Endothelial cell (in vitro differentiated cells): ENCODE results near the gene PIP5K1B. TPM values are rescaled to one million over a fixed set of nuclear protein-coding genes. Genes with fewer than 3 reads are reported as not detected.

Experiments
- DNase-seq: peaks from one replicate; pipeline ENCODE4 v3.0.0; 2021; ENCODE audit warnings: low spot score
- H3K27ac Mint-ChIP-seq: one replicate; pipeline ENCODE4 v1.8.0; 2021; ENCODE audit warnings: mixed read lengths, inconsistent platforms; ENCODE audit not compliant: unreplicated experiment
- H3K27me3 Mint-ChIP-seq: one replicate; pipeline ENCODE4 v1.8.0; 2021; ENCODE audit warnings: mild to moderate bottlenecking, moderate library complexity, mixed read lengths, inconsistent platforms; ENCODE audit not compliant: unreplicated experiment
- H3K36me3 Mint-ChIP-seq: one replicate; pipeline ENCODE4 v1.8.0; 2021; ENCODE audit warnings: mild to moderate bottlenecking, low read depth, mixed read lengths, inconsistent platforms; ENCODE audit not compliant: unreplicated experiment
- H3K4me1 Mint-ChIP-seq: one replicate; pipeline ENCODE4 v1.8.0; 2021; ENCODE audit warnings: mild to moderate bottlenecking, mixed read lengths, inconsistent platforms; ENCODE audit not compliant: unreplicated experiment
- H3K4me3 Mint-ChIP-seq: one replicate; pipeline ENCODE4 v1.8.0; 2021; ENCODE audit warnings: mild to moderate bottlenecking, mixed read lengths, inconsistent platforms; ENCODE audit not compliant: unreplicated experiment
- H3K9me3 Mint-ChIP-seq: one replicate; pipeline ENCODE4 v1.8.0; 2021; ENCODE audit warnings: mixed read lengths, inconsistent platforms; ENCODE audit not compliant: unreplicated experiment
- total RNA-seq: library from RNA; stranded (reverse); fragmentation: NEBNext Ultra II Directional; extraction: Animal tissue kit (Norgen Biotek cat#: 25700); gene quantifications from one replicate; pipeline ENCODE4 v1.2.1, GENCODE V29; 2021; ENCODE audit not compliant: unreplicated experiment
- TF ChIP-seq, protein P1 (sequence below): fragments of 200-600 bp; sonication (generic); IDR thresholded peaks from one replicate; pipeline ENCODE4 v1.5.0; 2021; ENCODE audit warnings: antibody characterized with exemption; ENCODE audit not compliant: unreplicated experiment

Gene PIP5K1B
- total RNA-seq, 1 donor from 2014 or later = 1.8 TPM

- peaks cover 6% of the 10 kb centered on the region for H3K4me1 Mint-ChIP-seq
- H3K4me3 Mint-ChIP-seq = no peak overlapping the region
- no peak overlapping the region for H3K27ac Mint-ChIP-seq
Measured at GRCh38 chr9:68672215-68672614, 32.8 kb upstream of the PIP5K1B start.

GRCh38 chr9:68672625-68673024 lies 32.4 kb upstream of the PIP5K1B start:
- TF ChIP-seq, protein P1, sequence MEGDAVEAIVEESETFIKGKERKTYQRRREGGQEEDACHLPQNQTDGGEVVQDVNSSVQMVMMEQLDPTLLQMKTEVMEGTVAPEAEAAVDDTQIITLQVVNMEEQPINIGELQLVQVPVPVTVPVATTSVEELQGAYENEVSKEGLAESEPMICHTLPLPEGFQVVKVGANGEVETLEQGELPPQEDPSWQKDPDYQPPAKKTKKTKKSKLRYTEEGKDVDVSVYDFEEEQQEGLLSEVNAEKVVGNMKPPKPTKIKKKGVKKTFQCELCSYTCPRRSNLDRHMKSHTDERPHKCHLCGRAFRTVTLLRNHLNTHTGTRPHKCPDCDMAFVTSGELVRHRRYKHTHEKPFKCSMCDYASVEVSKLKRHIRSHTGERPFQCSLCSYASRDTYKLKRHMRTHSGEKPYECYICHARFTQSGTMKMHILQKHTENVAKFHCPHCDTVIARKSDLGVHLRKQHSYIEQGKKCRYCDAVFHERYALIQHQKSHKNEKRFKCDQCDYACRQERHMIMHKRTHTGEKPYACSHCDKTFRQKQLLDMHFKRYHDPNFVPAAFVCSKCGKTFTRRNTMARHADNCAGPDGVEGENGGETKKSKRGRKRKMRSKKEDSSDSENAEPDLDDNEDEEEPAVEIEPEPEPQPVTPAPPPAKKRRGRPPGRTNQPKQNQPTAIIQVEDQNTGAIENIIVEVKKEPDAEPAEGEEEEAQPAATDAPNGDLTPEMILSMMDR = no peak
- DNase-seq = no peak
- no peaks in the 10 kb centered on the region for H3K36me3 Mint-ChIP-seq
- H3K27me3 Mint-ChIP-seq = peaks cover 1% of the 10 kb centered on the region
- no peaks in the 10 kb centered on the region for H3K9me3 Mint-ChIP-seq
- H3K4me1 Mint-ChIP-seq = peaks cover 6% of the 10 kb centered on the region
- no peak overlapping the region for H3K4me3 Mint-ChIP-seq
- H3K27ac Mint-ChIP-seq = no peak overlapping the region

More at GRCh38 chr9:68672215-68672614, 32.8 kb upstream of the PIP5K1B start:
- Mint-ChIP-seq H3K36me3 (no peaks in the 10 kb centered on the region), H3K27me3 (peaks cover 1% of the 10 kb centered on the region), H3K9me3 (no peaks in the 10 kb centered on the region)
- no peak for DNase-seq
- TF ChIP-seq, protein P1 = no peak

DNA sequence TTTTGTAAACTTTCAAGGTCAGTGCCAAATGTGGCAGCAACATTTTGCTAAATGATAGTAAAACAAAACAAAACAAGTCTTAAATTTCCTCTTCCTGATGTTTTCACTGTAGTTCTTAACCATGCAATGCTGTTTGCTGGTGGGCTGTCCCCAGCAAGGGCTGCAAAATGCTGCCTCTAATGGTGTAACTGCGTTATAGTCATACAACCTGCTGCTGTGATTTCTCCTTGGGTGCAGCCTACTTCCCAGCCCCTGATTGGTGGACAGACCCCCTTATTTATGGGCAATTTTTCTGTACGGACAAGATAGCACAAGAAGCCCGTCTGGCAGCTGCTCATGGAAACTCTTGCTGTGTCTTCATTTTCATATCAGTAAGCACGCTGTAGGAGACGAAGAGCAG lies 26.6 kb upstream of the PIP5K1B start:
- peak; percentile 27 for DNase-seq
- no peak overlapping the region for H3K27ac Mint-ChIP-seq

DNA sequence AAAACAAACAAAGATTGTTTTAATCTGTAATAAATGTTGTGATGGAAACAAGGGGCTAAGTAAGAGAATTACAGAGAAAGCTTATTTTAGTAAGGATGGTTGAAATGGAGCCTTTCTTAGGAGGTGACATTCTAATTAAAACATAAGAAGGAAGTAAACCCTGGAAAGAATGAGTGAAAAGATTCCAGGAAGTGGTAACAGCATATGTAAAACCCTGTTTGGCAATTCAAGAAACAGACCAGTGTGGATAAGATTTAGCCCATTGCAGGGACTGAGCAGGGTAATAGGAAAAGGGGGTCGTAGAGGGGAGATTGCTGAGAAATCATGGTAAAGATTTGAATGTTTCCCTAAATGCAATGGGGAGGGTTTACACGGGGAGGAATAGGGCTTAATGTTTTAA lies 21.6 kb upstream of the PIP5K1B start:
- TF ChIP-seq, protein P1 = no peak
- H3K36me3 Mint-ChIP-seq = no peaks in the 10 kb centered on the region
- H3K9me3 Mint-ChIP-seq = no peaks in the 10 kb centered on the region
- no peaks in the 10 kb centered on the region for H3K4me1 Mint-ChIP-seq
- no peaks in the 10 kb centered on the region for H3K27me3 Mint-ChIP-seq
- H3K27ac Mint-ChIP-seq = no peak overlapping the region
- no peak overlapping the region for H3K4me3 Mint-ChIP-seq
- DNase-seq = no peak

More for the DNA sequence above, 26.6 kb upstream of the PIP5K1B start:
- TF ChIP-seq, protein P1 = no peak
- no peaks in the 10 kb centered on the region for H3K27me3 Mint-ChIP-seq
- no peaks in the 10 kb centered on the region for H3K9me3 Mint-ChIP-seq
- H3K4me3 Mint-ChIP-seq = no peak overlapping the region
- no peaks in the 10 kb centered on the region for H3K36me3 Mint-ChIP-seq
- no peaks in the 10 kb centered on the region for H3K4me1 Mint-ChIP-seq

- Mint-ChIP-seq H3K27me3 (no peaks in the 10 kb centered on the region), H3K9me3 (no peaks in the 10 kb centered on the region), H3K27ac (no peak overlapping the region), H3K36me3 (no peaks in the 10 kb centered on the region), H3K4me3 (no peak overlapping the region), H3K4me1 (no peaks in the 10 kb centered on the region)
- TF ChIP-seq, protein P1 = no peak
- no peak for DNase-seq
Measured at GRCh38 chr9:68685213-68685612, 19.8 kb upstream of the PIP5K1B start.
